ENCODE data around the gene RHOT2. TPM values are rescaled to one million over a fixed set of nuclear protein-coding genes. Genes with fewer than 3 reads are reported as not detected.

RHOT2 gene
- total and polyA plus RNA-seq, 2 of the 8 experiments (the other 6 are each of a cell fraction or from before 2014, with no cell fraction given): 149 to 194 TPM

- TF ChIP-seq KDM4A (IDR thresholded peaks at IDR 0.05; ENCODE audit: low read depth, low read length, severe bottlenecking) (peak; percentile 4), SRF (IDR thresholded peaks at IDR 0.05; ENCODE audit: low read depth, low read length) (no peak), BCL11A (IDR thresholded peaks at IDR 0.05; ENCODE audit: low read depth in 2 of 2, low read length in 2 of 2) (no peak), SAP30 (IDR thresholded peaks at IDR 0.05; ENCODE audit: insufficient read depth, insufficient replicate concordance, low read length) (no peak), TEAD4 (IDR thresholded peaks at IDR 0.05; ENCODE audit: low read depth, low read length) (no peak), CTBP2 (IDR thresholded peaks at IDR 0.05; ENCODE audit: borderline replicate concordance, insufficient read depth, insufficient read length, low read length) (no peak), NRF1 (IDR thresholded peaks at IDR 0.05; ENCODE audit: low read depth, low read length) (no peak), RXRA (IDR thresholded peaks at IDR 0.05; ENCODE audit: insufficient read depth, low read depth, low read length) (no peak), KDM1A (IDR thresholded peaks at IDR 0.05; ENCODE audit: borderline replicate concordance, low read length) (no peak), RBBP5 (IDR thresholded peaks at IDR 0.05; ENCODE audit: borderline replicate concordance, low read depth, low read length) (0 out of 2 replicates have a peak, but pooled peaks have one; percentile 19), SP1 (IDR thresholded peaks at IDR 0.05; ENCODE audit: low read depth, low read length) (0 out of 2 replicates have a peak, but pooled peaks have one; percentile 23), CHD2 (IDR thresholded peaks at IDR 0.05; ENCODE audit: low read length) (no peak), CREB1 (IDR thresholded peaks at IDR 0.05) (no peak), MAX (IDR thresholded peaks at IDR 0.05) (peak; percentile 47; the same call in 1 of the 2 replicates), BACH1 (IDR thresholded peaks at IDR 0.05; ENCODE audit: low read length) (no peak), SP4 (IDR thresholded peaks at IDR 0.05; ENCODE audit: low read length) (no peak), SIRT6 (IDR thresholded peaks at IDR 0.05; ENCODE audit: low read length) (no peak), BRCA1 (IDR thresholded peaks at IDR 0.05; ENCODE audit: low read depth, low read length) (no peak), ATF2 (IDR thresholded peaks at IDR 0.05; ENCODE audit: low read length) (no peak), CBX5 (IDR thresholded peaks at IDR 0.05; ENCODE audit: low read depth, low read length) (no peak)
Observed at GRCh38 chr16:637081-638018, 30.6 kb upstream of the RHOT2 start (continued).

Data from H1 (cell line).